ENCODE data around the gene ANO2. TPM values are rescaled to one million over a fixed set of nuclear protein-coding genes. Genes with fewer than 3 reads are reported as not detected.

ANO2 gene
- total and polyA plus RNA-seq, 7 experiments from 2014 or later = not detected

DNA sequence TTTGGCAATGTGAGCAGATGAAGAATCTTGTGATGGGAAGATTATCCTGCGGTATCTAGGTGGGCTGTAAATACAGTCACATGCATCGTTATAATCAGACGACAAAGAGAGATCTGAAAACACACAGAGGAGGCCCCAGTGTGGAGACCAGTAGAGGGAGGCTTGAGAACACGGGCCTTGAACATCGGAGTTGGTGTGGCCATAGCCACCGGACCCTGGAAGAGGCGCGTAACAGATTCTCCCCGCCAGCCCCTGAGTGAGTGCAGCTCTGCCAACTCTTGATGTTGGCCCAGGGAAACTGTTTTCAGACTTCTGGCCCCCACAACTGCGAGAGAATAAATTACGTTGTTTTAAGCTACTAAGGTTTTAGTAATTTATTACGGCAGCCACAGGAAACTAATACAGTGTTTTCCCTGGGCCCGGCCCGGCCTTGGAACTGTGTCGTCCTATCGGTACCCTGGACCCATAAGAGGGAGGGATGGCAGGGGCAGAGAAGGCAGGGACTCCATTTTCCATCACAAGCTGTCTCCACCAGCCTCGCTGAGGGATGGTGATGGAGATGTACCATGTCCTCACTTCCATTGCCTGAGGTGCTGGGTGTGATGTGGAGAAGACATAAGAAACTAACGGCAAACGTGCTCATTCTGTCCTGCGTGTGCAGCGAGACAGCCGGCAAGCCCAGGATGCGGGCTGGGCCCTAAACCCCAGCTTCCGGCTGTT lies 421.5 kb downstream of the ANO2 start:
- H3K36me3 ChIP-seq (ENCODE audit: control insufficient read depth in 2 of 3, insufficient read depth in 3 of 3, low read length in 3 of 3) = no peaks in the 10 kb centered on the region
- intact Hi-C loops (cut with micrococcal nuclease) = no loop called here

DNA sequence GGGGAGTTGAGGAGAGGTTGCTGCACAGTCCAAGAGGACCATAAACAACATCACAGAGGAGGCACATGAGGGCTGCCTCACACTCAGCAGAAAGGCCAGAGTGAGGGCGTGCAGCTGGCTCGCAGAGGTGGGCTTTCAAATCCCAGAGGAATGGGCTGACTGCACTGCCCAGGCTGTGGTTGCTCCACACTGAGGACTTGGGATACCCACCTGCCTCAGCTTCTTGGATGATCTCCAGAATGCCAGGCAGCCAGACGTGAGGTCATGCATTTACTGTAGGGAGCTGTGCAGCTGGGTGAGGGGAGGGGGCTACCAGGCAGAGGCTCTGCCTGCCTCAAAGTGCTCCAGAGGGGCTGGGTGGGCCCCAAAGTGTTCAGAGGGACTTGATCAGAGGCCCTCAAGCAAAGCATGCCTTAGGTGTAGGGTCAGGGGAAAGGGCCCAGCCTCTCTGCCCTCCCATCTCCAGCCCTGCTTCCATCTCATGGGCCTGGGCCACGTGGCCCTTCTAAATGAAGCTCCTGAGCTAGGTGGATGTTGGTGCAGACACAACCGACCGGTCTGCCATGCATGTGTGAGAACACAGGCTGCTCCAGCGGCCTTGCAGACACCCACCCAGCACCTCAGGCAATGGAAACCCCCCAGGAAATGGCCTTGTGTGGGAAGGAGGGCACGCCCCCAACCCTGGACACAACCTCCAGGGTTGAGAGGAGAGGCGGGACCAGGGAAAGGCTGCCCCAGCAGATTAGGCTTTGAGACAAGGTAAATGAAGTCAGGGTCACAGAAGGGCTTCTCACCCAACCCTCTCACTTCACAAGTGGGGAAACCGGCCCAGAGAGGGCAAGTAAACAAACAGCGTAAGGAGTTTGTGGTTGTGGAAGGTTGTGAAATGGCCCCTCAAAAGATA lies 422.4 kb downstream of the ANO2 start:
- no peak overlapping the region for H3K4me3 Mint-ChIP-seq
- no peak overlapping the region for H3K4me3 ChIP-seq (ENCODE audit: low read length)
- H3K27ac Mint-ChIP-seq = no peak overlapping the region
- POLR2A ChIA-PET = no interaction called here
- peaks cover 0 to 6% (median 4%) of the 10 kb centered on the region in 5 donors for H3K27me3 Mint-ChIP-seq
- no peaks in the 10 kb centered on the region for H3K36me3 Mint-ChIP-seq
- no peaks in the 10 kb centered on the region for H3K4me1 Mint-ChIP-seq
- H3K27me3 ChIP-seq (ENCODE audit: control insufficient read depth in 2 of 2, insufficient read depth in 2 of 2, low read length in 2 of 2) = no peaks in the 10 kb centered on the region
- DNase-seq = no peak
- no peaks in the 10 kb centered on the region for H3K9me3 Mint-ChIP-seq
- H3K9me3 ChIP-seq (ENCODE audit: control insufficient read depth in 2 of 3, low read length in 3 of 3) = no peaks in the 10 kb centered on the region
- intact Hi-C loops (cut with micrococcal nuclease) = no loop called here
- no peaks in the 10 kb centered on the region for H3K36me3 ChIP-seq (ENCODE audit: control insufficient read depth in 2 of 3, insufficient read depth in 3 of 3, low read length in 3 of 3)
- H3K27ac ChIP-seq (ENCODE audit: low read depth, low read length) = no peak overlapping the region
- no peak for ATAC-seq
- CTCF ChIA-PET = no interaction called here
- H3K4me1 ChIP-seq (ENCODE audit: control insufficient read depth in 2 of 2, insufficient read depth in 2 of 2, low read length in 2 of 2) = no peaks in the 10 kb centered on the region

More for the DNA sequence above, 421.5 kb downstream of the ANO2 start:
- no peak overlapping the region for H3K27ac ChIP-seq (ENCODE audit: low read depth, low read length)
- no peaks in the 10 kb centered on the region for H3K9me3 ChIP-seq (ENCODE audit: control insufficient read depth in 2 of 3, low read length in 3 of 3)
- no peaks in the 10 kb centered on the region for H3K4me1 ChIP-seq (ENCODE audit: control insufficient read depth in 2 of 2, insufficient read depth in 2 of 2, low read length in 2 of 2)
- H3K4me3 ChIP-seq (ENCODE audit: low read length) = no peak overlapping the region
- Mint-ChIP-seq H3K9me3 (no peaks in the 10 kb centered on the region), H3K36me3 (no peaks in the 10 kb centered on the region), H3K27me3 (peaks cover 0 to 6% (median 4%) of the 10 kb centered on the region in 5 donors), H3K4me3 (no peak overlapping the region), H3K4me1 (no peaks in the 10 kb centered on the region), H3K27ac (no peak overlapping the region)
- ATAC-seq (no peak), DNase-seq (no peak)
- H3K27me3 ChIP-seq (ENCODE audit: control insufficient read depth in 2 of 2, insufficient read depth in 2 of 2, low read length in 2 of 2) = no peaks in the 10 kb centered on the region
- POLR2A ChIA-PET = no interaction called here
- CTCF ChIA-PET = interaction anchor here (0.7 kb wide), 1 partner anchor 67 kb away, joined by 3 read pairs; no protein-coding TSS in a partner anchor

DNA sequence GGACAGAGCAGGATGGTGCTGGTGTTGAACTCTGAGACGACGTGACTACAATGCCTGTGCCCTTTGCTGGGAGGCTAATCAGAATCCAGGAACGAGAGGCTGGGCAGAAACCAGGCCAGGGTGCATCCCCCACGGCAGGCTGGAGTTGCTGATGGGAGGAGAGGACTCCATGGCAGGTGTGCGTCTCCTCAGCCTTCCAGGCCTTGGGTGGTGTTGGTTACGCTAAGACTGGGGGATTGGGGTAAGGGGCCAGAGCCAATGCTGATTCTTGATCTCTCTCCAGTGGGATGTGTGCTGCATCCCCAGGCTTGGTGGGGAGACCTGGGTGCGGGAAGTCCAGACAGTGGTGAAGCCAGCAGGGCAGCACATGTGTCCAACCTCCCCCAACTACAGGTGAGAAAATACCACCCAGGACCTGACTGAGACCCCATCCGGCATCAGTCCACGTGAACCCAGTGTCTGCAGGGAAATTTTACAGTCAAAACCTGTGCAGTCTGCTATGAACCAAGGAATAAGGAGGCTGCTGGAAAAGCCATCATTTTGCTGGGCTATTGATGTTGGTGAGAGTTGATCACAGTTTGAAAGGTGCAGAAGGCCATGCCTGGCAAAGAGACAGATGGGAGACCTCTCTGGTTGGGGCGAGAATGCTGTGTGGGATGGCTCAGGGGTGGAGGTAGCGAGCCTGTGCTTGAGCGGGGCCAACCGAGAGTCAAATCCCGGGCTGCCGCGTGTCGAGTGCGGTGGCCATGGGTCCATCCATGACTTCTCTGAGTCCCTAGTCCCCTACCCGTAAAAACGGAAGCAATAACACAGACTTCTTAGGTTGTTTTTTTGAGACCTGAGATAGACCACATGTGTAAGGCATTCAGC lies 423.4 kb downstream of the ANO2 start:
- ATAC-seq (no peak), DNase-seq (no peak)
- no peaks in the 10 kb centered on the region for H3K36me3 Mint-ChIP-seq
- H3K27me3 Mint-ChIP-seq = peaks cover 0 to 6% (median 3%) of the 10 kb centered on the region in 5 donors
- H3K4me1 Mint-ChIP-seq = no peaks in the 10 kb centered on the region
- H3K27me3 ChIP-seq (ENCODE audit: control insufficient read depth in 2 of 2, insufficient read depth in 2 of 2, low read length in 2 of 2) = no peaks in the 10 kb centered on the region
- H3K4me3 ChIP-seq (ENCODE audit: low read length) = no peak overlapping the region
- H3K9me3 ChIP-seq (ENCODE audit: control insufficient read depth in 2 of 3, low read length in 3 of 3) = no peaks in the 10 kb centered on the region
- ChIA-PET CTCF (no interaction called here), POLR2A (no interaction called here)
- no peaks in the 10 kb centered on the region for H3K4me1 ChIP-seq (ENCODE audit: control insufficient read depth in 2 of 2, insufficient read depth in 2 of 2, low read length in 2 of 2)
- H3K27ac ChIP-seq (ENCODE audit: low read depth, low read length) = no peak overlapping the region
- no peaks in the 10 kb centered on the region for H3K9me3 Mint-ChIP-seq
- H3K4me3 Mint-ChIP-seq = no peak overlapping the region
- H3K27ac Mint-ChIP-seq = no peak overlapping the region
- no peaks in the 10 kb centered on the region for H3K36me3 ChIP-seq (ENCODE audit: control insufficient read depth in 2 of 3, insufficient read depth in 3 of 3, low read length in 3 of 3)
- intact Hi-C loops (cut with micrococcal nuclease) = no loop called here

- H3K4me3 ChIP-seq (ENCODE audit: low read length) = no peak overlapping the region
- Mint-ChIP-seq H3K4me1 (no peaks in the 10 kb centered on the region), H3K36me3 (no peaks in the 10 kb centered on the region), H3K4me3 (no peak overlapping the region), H3K27me3 (peaks cover 0 to 6% (median 3%) of the 10 kb centered on the region in 5 donors), H3K9me3 (no peaks in the 10 kb centered on the region), H3K27ac (no peak overlapping the region)
- DNase-seq (no peak), ATAC-seq (no peak)
- H3K27me3 ChIP-seq (ENCODE audit: control insufficient read depth in 2 of 2, insufficient read depth in 2 of 2, low read length in 2 of 2) = no peaks in the 10 kb centered on the region
- H3K27ac ChIP-seq (ENCODE audit: low read depth, low read length) = no peak overlapping the region
- intact Hi-C loops (cut with micrococcal nuclease) = no loop called here
- H3K4me1 ChIP-seq (ENCODE audit: control insufficient read depth in 2 of 2, insufficient read depth in 2 of 2, low read length in 2 of 2) = no peaks in the 10 kb centered on the region
- CTCF ChIA-PET = no interaction called here
- POLR2A ChIA-PET = no interaction called here
- no peaks in the 10 kb centered on the region for H3K9me3 ChIP-seq (ENCODE audit: control insufficient read depth in 2 of 3, low read length in 3 of 3)
- no peaks in the 10 kb centered on the region for H3K36me3 ChIP-seq (ENCODE audit: control insufficient read depth in 2 of 3, insufficient read depth in 3 of 3, low read length in 3 of 3)
Measured at GRCh38 chr12:5520831-5521230, 424.2 kb downstream of the ANO2 start.

- Histone ChIP-seq H3K4me3 (ENCODE audit: low read length) (no peak overlapping the region), H3K27ac (ENCODE audit: low read depth, low read length) (no peak overlapping the region), H3K4me1 (ENCODE audit: control insufficient read depth in 2 of 2, insufficient read depth in 2 of 2, low read length in 2 of 2) (no peaks in the 10 kb centered on the region), H3K36me3 (ENCODE audit: control insufficient read depth in 2 of 3, insufficient read depth in 3 of 3, low read length in 3 of 3) (no peaks in the 10 kb centered on the region), H3K9me3 (ENCODE audit: control insufficient read depth in 2 of 3, low read length in 3 of 3) (no peaks in the 10 kb centered on the region), H3K27me3 (ENCODE audit: control insufficient read depth in 2 of 2, insufficient read depth in 2 of 2, low read length in 2 of 2) (no peaks in the 10 kb centered on the region)
- peaks cover 0 to 6% (median 3%) of the 10 kb centered on the region in 5 donors for H3K27me3 Mint-ChIP-seq
- CTCF ChIA-PET = no interaction called here
- DNase-seq = no peak
- H3K27ac Mint-ChIP-seq = no peak overlapping the region
- POLR2A ChIA-PET = no interaction called here
- intact Hi-C loops (cut with micrococcal nuclease) = no loop called here
- no peak for ATAC-seq
- no peak overlapping the region for H3K4me3 Mint-ChIP-seq
- no peaks in the 10 kb centered on the region for H3K9me3 Mint-ChIP-seq
- no peaks in the 10 kb centered on the region for H3K4me1 Mint-ChIP-seq
- no peaks in the 10 kb centered on the region for H3K36me3 Mint-ChIP-seq
Measured at GRCh38 chr12:5520037-5520436, 425.0 kb downstream of the ANO2 start.

DNA sequence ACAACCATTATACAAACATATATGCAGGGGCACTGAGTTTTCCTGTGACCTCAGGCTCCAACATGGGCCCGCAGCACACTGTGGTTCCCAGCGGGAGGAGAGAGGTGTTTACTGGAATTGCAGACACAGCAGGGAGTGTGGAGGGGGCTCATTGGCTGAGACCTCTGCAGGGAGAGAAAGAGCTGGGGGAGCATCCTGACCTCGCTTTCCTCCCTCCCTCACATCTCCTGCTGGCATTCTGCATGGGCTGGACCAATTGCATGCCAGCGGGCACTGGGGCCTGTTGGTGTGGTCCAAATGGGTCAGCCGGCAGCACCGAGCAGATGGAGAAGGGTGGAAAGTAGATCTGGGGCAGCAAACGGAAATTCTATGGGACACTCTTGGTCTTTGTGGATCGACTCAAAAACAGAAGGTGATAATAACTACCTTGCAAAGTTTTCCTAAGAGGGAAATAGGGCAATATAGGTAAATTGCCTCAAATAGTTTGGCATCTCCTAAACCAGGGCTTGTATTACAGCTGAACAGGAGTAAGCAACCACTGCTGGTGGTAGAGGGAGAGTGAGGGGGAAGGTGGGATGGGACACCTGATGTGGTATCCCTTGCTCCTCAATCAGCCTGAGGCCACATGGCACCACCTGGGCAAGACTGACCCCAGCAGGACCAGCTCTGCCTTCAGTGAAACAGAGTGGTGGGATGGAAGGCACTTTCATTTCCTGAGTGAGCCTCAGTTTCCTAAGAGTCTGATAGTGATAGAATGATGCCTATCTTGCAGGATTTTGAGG lies 426.3 kb downstream of the ANO2 start:
- no peak for DNase-seq
- no peaks in the 10 kb centered on the region for H3K27me3 ChIP-seq (ENCODE audit: control insufficient read depth in 2 of 2, insufficient read depth in 2 of 2, low read length in 2 of 2)
- ATAC-seq = no peak
- Mint-ChIP-seq H3K4me3 (no peak overlapping the region), H3K27ac (no peak overlapping the region), H3K27me3 (peaks cover 0 to 13% (median 3%) of the 10 kb centered on the region in 5 donors), H3K4me1 (no peaks in the 10 kb centered on the region), H3K36me3 (no peaks in the 10 kb centered on the region), H3K9me3 (no peaks in the 10 kb centered on the region)
- no peaks in the 10 kb centered on the region for H3K9me3 ChIP-seq (ENCODE audit: control insufficient read depth in 2 of 3, low read length in 3 of 3)
- ChIA-PET POLR2A (no interaction called here), CTCF (no interaction called here)
- H3K27ac ChIP-seq (ENCODE audit: low read depth, low read length) = no peak overlapping the region
- intact Hi-C loops (cut with micrococcal nuclease) = no loop called here
- H3K4me3 ChIP-seq (ENCODE audit: low read length) = no peak overlapping the region
- H3K4me1 ChIP-seq (ENCODE audit: control insufficient read depth in 2 of 2, insufficient read depth in 2 of 2, low read length in 2 of 2) = no peaks in the 10 kb centered on the region
- H3K36me3 ChIP-seq (ENCODE audit: control insufficient read depth in 2 of 3, insufficient read depth in 3 of 3, low read length in 3 of 3) = no peaks in the 10 kb centered on the region

Measured in naive thymus-derived CD4-positive, alpha-beta T cell (primary cell).